ENCODE measurements around the gene PRPS1. TPM values are rescaled to one million over a fixed set of nuclear protein-coding genes. Genes with fewer than 3 reads are reported as not detected.
"Not testable (repeated sequence)": the region's sequence is repeated elsewhere in the genome, so short reads cannot be mapped to it uniquely, and the experiment has no call there.

PRPS1 gene
- total RNA-seq, 2 experiments from 2014 or later, result 57.1 to 80.0 TPM

GRCh38 chrX:107683124-107683895 is 55.0 kb downstream of the PRPS1 start:
- no TSS peak for BruUV-seq (replicated peaks)
- CTCF ChIA-PET (ENCODE audit: unreplicated experiment), result interaction anchor here (0.9 kb wide), 1 partner anchor 8 kb away, joined by 3 read pairs; no protein-coding TSS in a partner anchor

GRCh38 chrX:107683931-107684330 is 55.6 kb downstream of the PRPS1 start:
- no peaks in the 10 kb centered on the region for H3K9me2 ChIP-seq (ENCODE audit: insufficient read depth, low read length)
- H2AFZ ChIP-seq (ENCODE audit: low read length), result no peak overlapping the region
- no peaks in the 10 kb centered on the region for H3K79me2 ChIP-seq (ENCODE audit: insufficient read depth, low read depth, low read length)
- POLR2A ChIA-PET, result interaction anchor here (1.1 to 1.4 kb wide), 2 partner anchors 27 to 33 kb away, joined by 3 to 5 read pairs; no protein-coding TSS in a partner anchor
- H3K4me3 ChIP-seq (ENCODE audit: low read depth, low read length, poor library complexity, severe bottlenecking), result no peak overlapping the region
- CTCF ChIA-PET (ENCODE audit: unreplicated experiment), result interaction anchor here (0.9 kb wide), 1 partner anchor 9 kb away, joined by 3 read pairs; no protein-coding TSS in a partner anchor
- DNase-seq (ENCODE audit: low spot score), result no peak
- no peaks in the 10 kb centered on the region for H3K36me3 ChIP-seq (ENCODE audit: insufficient read depth, low read length)
- BruUV-seq (replicated peaks), result no TSS peak
- no peaks in the 10 kb centered on the region for H4K20me1 ChIP-seq (ENCODE audit: insufficient read depth, low read length)
- H3K4me1 ChIP-seq (ENCODE audit: insufficient read depth, low read length, poor library complexity, severe bottlenecking), result peaks cover 19% of the 10 kb centered on the region
- intact Hi-C loops (cut with micrococcal nuclease; ENCODE audit: unreplicated experiment), result no loop called here
- H3K4me2 ChIP-seq (ENCODE audit: low read length), result no peak overlapping the region
- no peaks in the 10 kb centered on the region for H3K9me3 ChIP-seq (ENCODE audit: low read length)
- no peak for TF ChIP-seq EZH2phosphoT487 (IDR thresholded peaks at IDR 0.05; ENCODE audit: borderline replicate concordance, low read depth, low read length)
- no peak for TF ChIP-seq CTCF (conservative IDR thresholded peaks at IDR 0.05; ENCODE audit: low read length)
- no peak overlapping the region for H3K27ac ChIP-seq (ENCODE audit: low read depth, low read length, poor library complexity, severe bottlenecking)

More at GRCh38 chrX:107683124-107683895, 55.0 kb downstream of the PRPS1 start:
- no peak for DNase-seq (ENCODE audit: low spot score)
- no peaks in the 10 kb centered on the region for H3K9me2 ChIP-seq (ENCODE audit: insufficient read depth, low read length)
- H3K27ac ChIP-seq (ENCODE audit: low read depth, low read length, poor library complexity, severe bottlenecking), result no peak overlapping the region
- no peaks in the 10 kb centered on the region for H4K20me1 ChIP-seq (ENCODE audit: insufficient read depth, low read length)
- H2AFZ ChIP-seq (ENCODE audit: low read length), result no peak overlapping the region
- H3K79me2 ChIP-seq (ENCODE audit: insufficient read depth, low read depth, low read length), result no peaks in the 10 kb centered on the region
- H3K4me3 ChIP-seq (ENCODE audit: low read depth, low read length, poor library complexity, severe bottlenecking), result no peak overlapping the region
- H3K4me2 ChIP-seq (ENCODE audit: low read length), result no peak overlapping the region
- H3K36me3 ChIP-seq (ENCODE audit: insufficient read depth, low read length), result no peaks in the 10 kb centered on the region
- H3K9me3 ChIP-seq (ENCODE audit: low read length), result no peaks in the 10 kb centered on the region
- POLR2A ChIA-PET, result interaction anchor here (1.1 kb wide), 1 partner anchor 27 kb away, joined by 5 read pairs; no protein-coding TSS in a partner anchor
- TF ChIP-seq CTCF (conservative IDR thresholded peaks at IDR 0.05; ENCODE audit: low read length) (no peak), EZH2phosphoT487 (IDR thresholded peaks at IDR 0.05; ENCODE audit: borderline replicate concordance, low read depth, low read length) (no peak)
- intact Hi-C loops (cut with micrococcal nuclease; ENCODE audit: unreplicated experiment), result no loop called here
- H3K4me1 ChIP-seq (ENCODE audit: insufficient read depth, low read length, poor library complexity, severe bottlenecking), result peaks cover 25% of the 10 kb centered on the region

GRCh38 chrX:107684956-107685385 is 56.7 kb downstream of the PRPS1 start:
- CTCF ChIA-PET (ENCODE audit: unreplicated experiment), result no interaction called here
- intact Hi-C loops (cut with micrococcal nuclease; ENCODE audit: unreplicated experiment), result no loop called here
- TF ChIP-seq CTCF (conservative IDR thresholded peaks at IDR 0.05; ENCODE audit: low read length) (no peak), EZH2phosphoT487 (IDR thresholded peaks at IDR 0.05; ENCODE audit: borderline replicate concordance, low read depth, low read length) (no peak)
- no peaks in the 10 kb centered on the region for H4K20me1 ChIP-seq (ENCODE audit: insufficient read depth, low read length)
- H3K9me2 ChIP-seq (ENCODE audit: insufficient read depth, low read length), result no peaks in the 10 kb centered on the region
- no peaks in the 10 kb centered on the region for H3K36me3 ChIP-seq (ENCODE audit: insufficient read depth, low read length)
- POLR2A ChIA-PET, result interaction anchor here (1.4 kb wide), 1 partner anchor 32 kb away, joined by 3 read pairs; no protein-coding TSS in a partner anchor
- no peak overlapping the region for H3K27ac ChIP-seq (ENCODE audit: low read depth, low read length, poor library complexity, severe bottlenecking)
- no peaks in the 10 kb centered on the region for H3K9me3 ChIP-seq (ENCODE audit: low read length)
- no TSS peak for BruUV-seq (replicated peaks)
- H3K79me2 ChIP-seq (ENCODE audit: insufficient read depth, low read depth, low read length), result no peaks in the 10 kb centered on the region
- H3K4me2 ChIP-seq (ENCODE audit: low read length), result no peak overlapping the region
- H2AFZ ChIP-seq (ENCODE audit: low read length), result peak overlapping the region; percentile 7; the same call in 1 of the 2 replicates
- no peak for DNase-seq (ENCODE audit: low spot score)
- peaks cover 13% of the 10 kb centered on the region for H3K4me1 ChIP-seq (ENCODE audit: insufficient read depth, low read length, poor library complexity, severe bottlenecking)
- no peak overlapping the region for H3K4me3 ChIP-seq (ENCODE audit: low read depth, low read length, poor library complexity, severe bottlenecking)

- H3K4me1 ChIP-seq (ENCODE audit: insufficient read depth, low read length, poor library complexity, severe bottlenecking), result peaks cover 13% of the 10 kb centered on the region
- H3K79me2 ChIP-seq (ENCODE audit: insufficient read depth, low read depth, low read length); DNase-seq (ENCODE audit: low spot score); H3K36me3 ChIP-seq (ENCODE audit: insufficient read depth, low read length); H3K4me3 ChIP-seq (ENCODE audit: low read depth, low read length, poor library complexity, severe bottlenecking); H3K9me2 ChIP-seq (ENCODE audit: insufficient read depth, low read length); H2AFZ ChIP-seq (ENCODE audit: low read length); H4K20me1 ChIP-seq (ENCODE audit: insufficient read depth, low read length); CTCF ChIA-PET (ENCODE audit: unreplicated experiment); H3K9me3 ChIP-seq (ENCODE audit: low read length); H3K27ac ChIP-seq (ENCODE audit: low read depth, low read length, poor library complexity, severe bottlenecking); intact Hi-C loops (cut with micrococcal nuclease; ENCODE audit: unreplicated experiment); BruUV-seq (replicated peaks); H3K4me2 ChIP-seq (ENCODE audit: low read length): not testable (repeated sequence)
- POLR2A ChIA-PET, result interaction anchor here (0.9 to 1.4 kb wide), 2 partner anchors 31 to 57 kb away, joined by 3 read pairs; partner anchors contain the start of gene PRPS1
Measured at GRCh38 chrX:107685586-107685985, 57.3 kb downstream of the PRPS1 start.
